Measurements from ENCODE around the gene CFTR.

Gene CFTR

DNA sequence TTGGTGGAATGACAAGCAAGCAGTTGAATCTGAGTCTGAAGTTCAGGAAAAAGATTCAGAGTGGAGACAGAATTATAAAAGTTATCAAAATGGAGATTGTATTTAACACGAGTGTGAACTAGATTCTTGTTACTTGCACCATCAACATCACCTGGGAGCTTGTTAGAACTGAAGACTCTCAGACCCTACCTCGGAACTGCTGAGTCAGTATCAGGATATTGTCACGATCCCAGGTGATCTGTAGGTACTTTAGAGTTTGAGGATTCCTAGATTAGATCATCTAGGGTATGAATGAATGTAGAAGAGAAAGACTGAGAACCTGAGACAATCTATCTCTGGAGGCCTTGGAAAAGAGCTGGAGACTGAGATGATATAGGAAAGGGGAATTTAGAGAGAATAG, 199.3 kb downstream of the CFTR start:
- TF ChIP-seq POLR2A (IDR thresholded peaks at IDR 0.05; ENCODE audit: low read depth, low read length), result no peak
- TF ChIP-seq POLR2AphosphoS5 (IDR thresholded peaks at IDR 0.05; ENCODE audit: low read depth, low read length), result no peak
- TF ChIP-seq TAF1 (IDR thresholded peaks at IDR 0.05; ENCODE audit: borderline replicate concordance, low read depth, low read length), result no peak
- DNase-seq (ENCODE audit: insufficient read length), result no peak
- FAIRE-seq, result no peak

DNA sequence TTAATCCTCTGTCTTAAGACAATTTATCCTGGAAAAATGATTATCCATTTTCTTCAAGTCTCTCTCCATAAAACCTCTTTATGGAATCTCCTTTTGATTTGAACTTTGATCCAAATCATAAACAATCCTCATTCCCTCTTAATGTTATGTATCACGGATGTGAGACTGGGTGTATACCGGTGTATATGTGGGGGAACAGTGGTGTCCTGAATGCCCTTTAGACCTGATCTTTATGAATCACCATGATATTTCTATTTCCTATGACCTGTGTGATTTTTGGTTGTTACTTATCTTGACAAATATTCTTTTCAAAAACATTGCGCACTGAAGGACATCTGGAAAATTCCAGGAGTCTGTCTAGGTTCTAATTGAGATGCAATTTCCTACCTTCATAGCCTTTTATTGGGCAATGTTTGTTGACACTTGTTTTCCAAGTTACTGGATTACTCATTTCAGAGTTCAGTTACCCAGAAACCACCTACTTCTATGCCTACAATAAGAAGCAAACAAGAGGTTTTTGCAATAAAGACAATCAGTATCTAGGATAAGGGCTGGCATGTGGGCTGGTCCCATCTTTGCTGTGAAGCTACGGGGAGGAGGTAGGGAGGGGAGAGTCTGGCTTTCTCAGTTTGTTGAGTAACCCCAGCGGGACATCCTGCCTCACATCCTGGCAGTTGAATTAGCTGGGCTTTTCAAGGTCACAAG, 203.0 kb downstream of the CFTR start:
- no peak for DNase-seq (ENCODE audit: insufficient read length)
- no peak for FAIRE-seq

DNA sequence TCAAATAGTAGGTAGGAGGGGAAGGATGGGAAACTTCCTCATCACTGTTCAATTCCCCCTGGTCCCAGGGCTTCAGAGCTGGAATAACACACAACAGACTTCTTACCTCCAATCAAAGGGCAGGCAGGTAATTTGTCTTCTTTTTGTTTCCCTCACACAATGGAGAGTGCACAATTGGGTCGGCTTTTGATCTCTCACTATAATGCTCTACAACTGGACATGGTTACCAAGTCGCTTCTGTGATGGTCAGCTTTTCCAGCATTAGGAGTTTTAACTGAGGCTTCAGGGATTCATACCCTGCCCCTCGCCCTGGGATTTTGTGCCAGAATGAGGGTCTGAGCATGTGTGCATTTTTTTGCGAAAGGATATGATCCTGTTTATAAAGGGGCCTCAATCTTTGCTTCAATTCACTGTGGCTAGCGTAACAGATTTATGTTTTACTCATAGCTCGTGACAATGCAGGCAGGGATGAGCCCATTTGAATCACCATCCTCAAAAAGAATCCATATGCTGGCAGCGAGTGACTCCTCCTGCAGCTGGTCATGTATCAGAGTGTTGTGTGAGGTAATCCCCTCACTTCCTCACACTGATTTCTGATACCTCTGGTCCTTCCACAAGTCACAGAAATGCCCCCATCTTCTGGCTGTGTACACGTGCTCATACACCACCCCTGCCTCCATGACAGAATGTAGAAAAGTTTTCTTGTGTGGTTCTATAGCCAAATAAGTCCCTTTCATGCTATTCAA, 203.8 kb downstream of the CFTR start:
- no peak for TF ChIP-seq POLR2A (IDR thresholded peaks at IDR 0.05; ENCODE audit: low read depth, low read length)
- TF ChIP-seq TAF1 (IDR thresholded peaks at IDR 0.05; ENCODE audit: borderline replicate concordance, low read depth, low read length), result no peak
- no peak for TF ChIP-seq POLR2AphosphoS5 (IDR thresholded peaks at IDR 0.05; ENCODE audit: low read depth, low read length)
- FAIRE-seq, result no peak

More for the DNA sequence above, 203.0 kb downstream of the CFTR start:
- TF ChIP-seq TAF1 (IDR thresholded peaks at IDR 0.05; ENCODE audit: borderline replicate concordance, low read depth, low read length) (no peak), POLR2AphosphoS5 (IDR thresholded peaks at IDR 0.05; ENCODE audit: low read depth, low read length) (no peak), POLR2A (IDR thresholded peaks at IDR 0.05; ENCODE audit: low read depth, low read length) (no peak)

DNA sequence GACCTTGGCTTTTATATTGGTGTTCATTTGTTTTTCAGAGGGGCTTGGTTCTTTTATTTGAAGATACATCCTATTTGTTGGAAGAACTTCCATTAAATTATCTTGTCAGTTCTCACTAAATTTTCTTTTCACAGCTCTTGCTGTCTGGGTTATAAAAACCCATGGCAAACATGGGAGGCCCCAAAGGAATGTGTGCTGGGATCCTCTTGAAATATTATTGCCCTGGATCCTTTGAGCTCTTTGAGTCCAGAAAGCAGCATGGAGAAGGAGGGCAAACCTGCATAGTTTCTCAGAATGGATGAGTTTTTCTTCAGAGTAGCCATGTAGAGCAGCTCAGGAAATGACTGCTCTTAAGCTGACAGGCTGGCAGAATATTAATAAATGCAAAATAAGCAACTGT, 206.0 kb downstream of the CFTR start:
- no peak for FAIRE-seq

More for the DNA sequence above, 203.8 kb downstream of the CFTR start:
- no peak for DNase-seq (ENCODE audit: insufficient read length)

DNA sequence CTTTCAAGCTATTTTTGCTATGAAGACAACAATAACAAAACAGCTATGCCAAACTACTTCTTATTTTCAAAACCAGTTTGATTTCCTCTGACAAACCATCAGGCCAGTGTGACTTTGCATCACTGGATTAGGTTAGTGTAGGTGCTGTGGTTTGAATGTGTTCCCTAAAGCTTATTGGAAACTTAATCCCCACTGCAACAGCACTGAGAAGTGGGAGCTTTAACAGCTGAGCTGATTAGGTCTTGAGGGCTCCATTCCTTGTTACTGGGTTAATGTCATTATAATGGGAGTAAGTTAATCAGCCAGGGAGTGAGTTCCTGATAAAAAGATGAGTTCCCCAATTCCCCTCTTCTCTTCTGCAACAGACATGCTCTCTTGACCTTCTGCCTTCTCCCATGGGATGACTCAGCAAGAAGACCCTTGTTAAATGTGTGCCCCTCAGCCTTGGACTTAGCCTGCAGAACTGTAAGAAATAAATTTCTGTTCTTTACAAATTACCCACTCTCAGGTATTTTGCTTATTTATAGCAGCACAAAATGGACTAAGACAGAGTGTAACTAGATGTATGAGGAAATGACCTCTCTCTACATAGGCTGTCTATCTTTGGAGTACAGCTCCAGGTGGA, 206.6 kb downstream of the CFTR start:
- TF ChIP-seq TAF1 (IDR thresholded peaks at IDR 0.05; ENCODE audit: borderline replicate concordance, low read depth, low read length) (no peak), POLR2A (IDR thresholded peaks at IDR 0.05; ENCODE audit: low read depth, low read length) (no peak), POLR2AphosphoS5 (IDR thresholded peaks at IDR 0.05; ENCODE audit: low read depth, low read length) (no peak)
- no peak for DNase-seq (ENCODE audit: insufficient read length)
- FAIRE-seq, result no peak

More for the DNA sequence above, 206.0 kb downstream of the CFTR start:
- no peak for TF ChIP-seq TAF1 (IDR thresholded peaks at IDR 0.05; ENCODE audit: borderline replicate concordance, low read depth, low read length)
- TF ChIP-seq POLR2AphosphoS5 (IDR thresholded peaks at IDR 0.05; ENCODE audit: low read depth, low read length), result no peak
- TF ChIP-seq POLR2A (IDR thresholded peaks at IDR 0.05; ENCODE audit: low read depth, low read length), result no peak
- DNase-seq (ENCODE audit: insufficient read length), result no peak

DNA sequence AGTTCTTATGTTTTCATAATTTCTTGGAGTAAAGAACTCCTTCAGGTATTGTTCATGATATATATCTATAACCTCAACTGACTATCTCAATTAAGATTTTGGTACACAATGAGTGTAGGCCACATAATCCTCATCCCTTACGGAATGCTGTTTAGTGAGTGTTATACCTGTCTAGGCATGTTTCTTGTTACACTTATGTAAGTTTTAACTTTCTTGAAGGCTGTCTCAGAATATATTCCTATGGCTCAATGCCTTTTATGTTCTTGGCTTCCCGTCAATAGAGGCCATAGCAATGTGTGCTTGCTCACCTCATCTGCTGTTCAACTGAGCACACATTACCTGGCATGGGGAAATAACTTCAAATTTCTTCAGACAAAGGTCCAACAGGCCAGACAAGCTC, 208.3 kb downstream of the CFTR start:
- no peak for DNase-seq (ENCODE audit: insufficient read length)
- FAIRE-seq, result no peak
- TF ChIP-seq POLR2AphosphoS5 (IDR thresholded peaks at IDR 0.05; ENCODE audit: low read depth, low read length), result no peak
- no peak for TF ChIP-seq TAF1 (IDR thresholded peaks at IDR 0.05; ENCODE audit: borderline replicate concordance, low read depth, low read length)
- no peak for TF ChIP-seq POLR2A (IDR thresholded peaks at IDR 0.05; ENCODE audit: low read depth, low read length)

DNA sequence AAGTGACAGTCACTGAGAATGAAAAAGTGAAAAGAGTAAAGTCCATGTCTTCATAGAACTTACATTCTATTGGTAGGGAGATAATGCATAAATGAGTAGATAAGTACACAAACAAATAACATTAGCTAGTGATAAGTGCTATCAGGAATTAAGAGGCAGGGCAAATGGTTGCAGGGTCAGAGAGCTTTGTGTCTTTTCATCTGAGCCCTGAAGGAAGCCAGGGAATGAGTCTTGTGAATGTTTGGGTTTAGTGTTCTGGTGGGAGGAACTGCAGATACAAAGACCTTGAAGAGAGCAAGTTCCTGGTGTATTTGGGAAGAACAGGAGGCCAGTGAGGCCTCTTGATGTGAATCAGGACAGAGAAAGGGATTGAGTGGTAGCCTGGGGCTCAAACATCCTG, 209.6 kb downstream of the CFTR start:
- no peak for DNase-seq (ENCODE audit: insufficient read length)
- TF ChIP-seq TAF1 (IDR thresholded peaks at IDR 0.05; ENCODE audit: borderline replicate concordance, low read depth, low read length), result no peak
- TF ChIP-seq POLR2A (IDR thresholded peaks at IDR 0.05; ENCODE audit: low read depth, low read length), result no peak
- no peak for FAIRE-seq

DNA sequence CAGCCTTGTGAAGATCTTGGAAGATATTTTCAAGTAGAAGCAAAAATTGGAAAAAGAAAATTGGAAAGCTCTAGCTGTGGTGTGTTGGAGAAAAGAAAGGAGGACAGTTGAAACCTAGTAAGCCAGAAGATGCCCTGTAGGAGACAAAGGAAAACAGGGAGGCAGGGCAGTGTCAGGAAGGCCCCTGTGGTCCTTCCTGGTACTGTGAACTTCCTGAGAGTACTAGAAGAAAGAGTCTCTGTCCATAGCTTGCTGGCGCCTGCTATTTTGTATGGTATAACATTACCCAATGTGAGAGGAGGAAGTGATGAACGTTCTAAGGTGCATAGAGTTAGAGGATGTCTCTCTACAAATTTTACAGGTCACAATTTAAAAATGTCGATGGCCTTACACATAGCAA, 210.3 kb downstream of the CFTR start:
- TF ChIP-seq POLR2A (IDR thresholded peaks at IDR 0.05; ENCODE audit: low read depth, low read length) (no peak), POLR2AphosphoS5 (IDR thresholded peaks at IDR 0.05; ENCODE audit: low read depth, low read length) (no peak), TAF1 (IDR thresholded peaks at IDR 0.05; ENCODE audit: borderline replicate concordance, low read depth, low read length) (no peak)
- FAIRE-seq (no peak), DNase-seq (ENCODE audit: insufficient read length) (no peak)

DNA sequence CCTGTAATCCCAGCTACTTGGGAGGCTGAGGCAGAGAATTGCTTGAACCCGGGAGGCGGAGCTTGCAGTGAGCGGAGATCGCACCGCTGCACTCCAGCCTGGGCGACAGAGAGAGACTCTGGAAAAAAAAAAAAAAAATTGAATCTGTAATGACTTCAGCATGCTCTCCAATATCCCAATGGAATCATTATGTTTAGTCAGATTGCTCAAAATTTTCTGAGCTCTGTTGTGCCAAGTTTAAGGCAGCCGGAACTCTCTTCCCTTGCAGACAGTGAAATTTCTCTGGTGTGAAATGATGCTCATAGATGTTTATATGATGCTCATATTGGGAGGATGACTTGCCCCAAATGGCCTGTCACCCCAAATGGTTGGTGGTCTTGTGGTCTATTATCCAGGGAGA, 212.5 kb downstream of the CFTR start:
- no peak for TF ChIP-seq TAF1 (IDR thresholded peaks at IDR 0.05; ENCODE audit: borderline replicate concordance, low read depth, low read length)
- DNase-seq (ENCODE audit: insufficient read length) (no peak), FAIRE-seq (no peak)

DNA sequence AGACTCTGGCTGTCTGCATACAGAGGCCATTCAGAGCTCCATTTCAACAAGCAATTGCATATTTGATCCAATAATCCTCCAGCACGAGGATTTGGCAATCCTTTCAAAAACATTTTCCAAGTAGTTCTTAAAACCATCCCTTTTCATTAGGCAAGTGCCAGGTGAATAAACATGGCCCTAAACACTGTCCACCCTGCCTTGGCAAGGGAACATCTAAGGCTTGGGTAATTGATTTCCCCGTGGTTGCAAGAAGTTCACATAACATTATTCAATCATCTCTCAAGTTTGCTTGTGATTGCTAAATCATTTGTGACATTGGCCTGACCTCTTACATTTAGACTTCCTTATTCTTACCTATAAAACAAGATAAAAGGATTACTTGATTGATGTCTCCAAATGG, 218.2 kb downstream of the CFTR start:
- TF ChIP-seq TAF1 (IDR thresholded peaks at IDR 0.05; ENCODE audit: borderline replicate concordance, low read depth, low read length) (no peak), POLR2AphosphoS5 (IDR thresholded peaks at IDR 0.05; ENCODE audit: low read depth, low read length) (no peak), POLR2A (IDR thresholded peaks at IDR 0.05; ENCODE audit: low read depth, low read length) (no peak)
- no peak for FAIRE-seq
- no peak for DNase-seq (ENCODE audit: insufficient read length)

DNA sequence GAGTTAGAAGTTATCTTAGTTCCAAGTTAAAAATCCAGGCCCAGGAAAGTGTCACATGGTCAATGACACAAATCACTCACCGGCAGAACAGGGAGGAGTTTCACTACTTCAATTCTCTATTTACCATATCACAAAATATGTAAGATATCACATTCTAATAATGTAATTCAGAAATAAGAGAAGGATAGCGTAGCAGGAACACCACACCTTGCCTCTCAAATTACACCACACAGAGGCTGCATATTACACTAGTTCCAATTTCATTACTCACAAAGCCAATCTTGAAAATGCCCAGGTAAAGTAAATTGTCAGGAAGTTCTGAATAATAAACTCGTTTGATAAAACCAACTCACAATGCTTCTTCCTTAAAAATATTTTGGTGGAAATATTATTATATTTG, 224.2 kb downstream of the CFTR start:
- no peak for DNase-seq (ENCODE audit: insufficient read length)
- no peak for TF ChIP-seq POLR2A (IDR thresholded peaks at IDR 0.05; ENCODE audit: low read depth, low read length)
- no peak for TF ChIP-seq POLR2AphosphoS5 (IDR thresholded peaks at IDR 0.05; ENCODE audit: low read depth, low read length)
- TF ChIP-seq TAF1 (IDR thresholded peaks at IDR 0.05; ENCODE audit: borderline replicate concordance, low read depth, low read length), result no peak
- FAIRE-seq, result no peak

DNA sequence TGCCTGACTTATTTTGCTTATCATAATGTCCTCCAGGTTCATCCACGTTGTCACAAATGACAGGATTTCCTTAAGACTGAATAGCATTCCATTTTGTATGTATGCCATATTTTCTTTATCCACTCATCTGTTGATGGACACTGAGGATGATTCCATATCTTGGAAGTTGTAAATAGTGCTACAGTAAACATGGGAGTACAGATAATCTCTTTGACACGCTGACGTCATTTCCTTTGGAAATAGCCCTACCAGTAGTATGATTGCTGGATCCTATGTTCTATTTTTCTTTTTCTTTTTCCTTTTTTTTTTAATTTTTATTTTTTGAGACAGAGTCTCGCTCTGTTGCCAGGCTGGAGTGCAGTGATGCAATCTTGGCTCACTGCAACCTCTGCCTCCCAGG, 225.8 kb downstream of the CFTR start:
- TF ChIP-seq POLR2AphosphoS5 (IDR thresholded peaks at IDR 0.05; ENCODE audit: low read depth, low read length) (no peak), TAF1 (IDR thresholded peaks at IDR 0.05; ENCODE audit: borderline replicate concordance, low read depth, low read length) (no peak), POLR2A (IDR thresholded peaks at IDR 0.05; ENCODE audit: low read depth, low read length) (no peak)
- FAIRE-seq (no peak), DNase-seq (ENCODE audit: insufficient read length) (no peak)
